Vagina (tissue), 2 donors: Measurements from ENCODE around the gene AKAP13.

Experiments
- CTCF ChIP-seq, 3 experiments: fragments of 450-650 bp in 2 of 3; fragments of 200-600 bp in 1 of 3; sonication (generic) in 1 of 3; IDR thresholded peaks; one replicate each; pipeline ENCODE4 v1.5.1; 2017 to 2019; ENCODE audit warnings: antibody characterized with exemption in 3 of 3, mild to moderate bottlenecking in 2 of 3, moderate library complexity in 2 of 3
- POLR2A ChIP-seq, 2 donors: fragments of 450-650 bp; IDR thresholded peaks; one replicate each; pipeline ENCODE4 v1.6.1; 2017; ENCODE audit warnings: antibody characterized with exemption in 2 of 2, mild to moderate bottlenecking in 2 of 2, moderate library complexity in 2 of 2
- POLR2AphosphoS5 ChIP-seq, 2 donors: sonication (generic); formaldehyde crosslinking; IDR thresholded peaks; one replicate each; pipeline ENCODE4 v1.9.0; 2017; ENCODE audit warnings: antibody characterized with exemption in 2 of 2, mild to moderate bottlenecking in 2 of 2, low read depth in 1 of 2; ENCODE audit not compliant: insufficient read depth in 1 of 2

- TF ChIP-seq POLR2A (IDR thresholded peaks at IDR 0.05) (no peak), CTCF (IDR thresholded peaks at IDR 0.05) (no peak), POLR2AphosphoS5 (IDR thresholded peaks at IDR 0.05; ENCODE audit: insufficient read depth in 1 of 2, low read depth in 1 of 2) (no peak)
Measured at GRCh38 chr15:85792912-85793590, 412.6 kb downstream of the AKAP13 start.
